ENCODE measurements around the gene SELENOK.

The SELENOK gene

GRCh38 chr3:53883008-53883407 is 8.7 kb downstream of the SELENOK start:
- no peak for DNase-seq (ENCODE audit: low read depth)

- DNase-seq (ENCODE audit: low read depth) = peak; percentile 85
Observed at GRCh38 chr3:53881691-53882593, 9.7 kb downstream of the SELENOK start, which contains the start of gene ACTR8. Gene ACTR8, minus strand, starts transcription at chr3:53882152. Its CDS starts 51 bp downstream, at chr3:53882101.

- no peak for DNase-seq (ENCODE audit: low read depth)
Observed at GRCh38 chr3:53880396-53881345, 11.0 kb downstream of the SELENOK start.

GRCh38 chr3:53865732-53866499 is 25.7 kb downstream of the SELENOK start:
- no peak for DNase-seq (ENCODE audit: low read depth)

- DNase-seq (ENCODE audit: low read depth) = no peak
Observed at GRCh38 chr3:53863145-53863544, 28.5 kb downstream of the SELENOK start.

- no peak for DNase-seq (ENCODE audit: low read depth)
Observed at GRCh38 chr3:53862241-53862640, 29.4 kb downstream of the SELENOK start.

- DNase-seq (ENCODE audit: low read depth) = no peak
Observed at GRCh38 chr3:53860196-53860595, 31.5 kb downstream of the SELENOK start.

- no peak for DNase-seq (ENCODE audit: low read depth)
Observed at GRCh38 chr3:53859178-53859577, 32.5 kb downstream of the SELENOK start.

- no peak for DNase-seq (ENCODE audit: low read depth)
Observed at GRCh38 chr3:53858096-53858741, 33.4 kb downstream of the SELENOK start.

- DNase-seq (ENCODE audit: low read depth) = no peak
Observed at GRCh38 chr3:53856964-53857363, 34.7 kb downstream of the SELENOK start.

GRCh38 chr3:53850895-53851294 is 40.8 kb downstream of the SELENOK start:
- DNase-seq (ENCODE audit: low read depth) = no peak

GRCh38 chr3:53849916-53850315 is 41.7 kb downstream of the SELENOK start:
- no peak for DNase-seq (ENCODE audit: low read depth)

GRCh38 chr3:53846851-53847155 is 44.9 kb downstream of the SELENOK start:
- no peak for DNase-seq (ENCODE audit: low read depth)

GRCh38 chr3:53846134-53846850 is 45.4 kb downstream of the SELENOK start, which contains the start of the genes CHDH and IL17RB:
Gene CHDH, minus strand, starts transcription at chr3:53846419. Its CDS starts 22,411 bp downstream, at chr3:53824008.
Gene IL17RB, plus strand, starts transcription at chr3:53846568. Its CDS starts 21 bp downstream, at chr3:53846589.
- DNase-seq (ENCODE audit: low read depth) = peak; percentile 17

- no peak for DNase-seq (ENCODE audit: low read depth)
Observed at GRCh38 chr3:53845881-53846133, 45.9 kb downstream of the SELENOK start.

- DNase-seq (ENCODE audit: low read depth) = no peak
Observed at GRCh38 chr3:53845103-53845880, 46.4 kb downstream of the SELENOK start.

GRCh38 chr3:53844262-53845102 is 47.2 kb downstream of the SELENOK start:
- no peak for DNase-seq (ENCODE audit: low read depth)

- DNase-seq (ENCODE audit: low read depth) = no peak
Observed at GRCh38 chr3:53843195-53844177, 48.2 kb downstream of the SELENOK start.
